DMS 273 treated with DMSO at 0.1 percent for 48 hours (cell line): ENCODE measurements around the gene TEX51.
A peak's percentile ranks its signal among the peaks of the same experiment; 100 is the strongest.

Experiments
- DNase-seq: peaks from one replicate; lab custom pipeline; 2025; lab: John Stamatoyannopoulos, UW

Gene TEX51

DNA sequence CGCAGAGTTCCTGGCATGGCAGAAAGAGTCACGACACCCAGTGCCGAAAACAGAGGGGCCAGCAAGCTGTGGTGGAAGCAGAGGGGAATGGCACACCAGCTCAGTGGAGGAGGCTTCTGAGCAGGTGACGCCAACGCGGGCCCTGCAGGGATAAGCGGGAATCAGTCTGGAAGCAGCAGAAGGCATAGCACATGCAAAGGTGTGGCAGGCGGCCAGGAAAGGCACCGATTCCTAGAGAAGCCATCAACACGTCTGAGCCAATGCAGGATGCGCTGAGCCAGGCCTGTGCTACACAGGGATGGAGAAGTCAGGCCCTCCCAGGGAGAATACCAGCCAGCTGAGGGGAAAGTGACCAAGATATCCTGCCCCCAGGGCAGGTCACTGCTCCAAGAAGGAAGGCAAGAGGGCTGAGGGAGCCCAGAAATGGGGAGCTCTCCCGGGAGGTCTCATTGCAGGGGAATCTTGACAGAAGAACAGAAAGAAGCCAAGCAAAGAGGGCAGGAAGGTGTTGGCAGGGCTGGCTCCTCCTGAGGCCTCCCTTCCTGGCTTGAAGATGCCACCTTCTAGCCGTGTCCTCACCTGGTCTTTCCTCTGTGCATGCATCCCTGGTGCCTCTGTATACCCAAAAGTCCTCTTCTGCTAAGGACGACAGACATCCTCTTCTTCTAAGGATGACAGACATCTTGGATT lies 16.3 kb downstream of the TEX51 start:
- no peak for DNase-seq

DNA sequence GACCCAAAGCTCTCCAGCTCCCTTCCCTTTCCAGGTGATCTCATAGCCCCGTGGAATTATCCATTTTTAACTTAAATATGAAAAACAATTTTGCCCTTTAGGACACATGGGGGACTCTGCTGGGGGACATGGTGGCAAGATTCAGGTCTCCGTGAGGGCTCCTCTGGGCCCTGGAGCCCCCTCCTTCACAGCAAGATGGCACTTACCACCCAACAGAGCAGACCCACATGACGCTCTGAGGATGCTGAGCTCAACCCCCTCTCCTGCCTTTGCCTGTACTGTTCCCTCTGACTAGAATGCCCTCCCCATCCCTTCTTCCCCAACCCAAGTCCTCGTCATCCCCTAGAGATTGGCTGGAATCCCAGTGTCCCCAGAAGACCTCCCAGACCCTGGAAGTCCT lies 17.2 kb downstream of the TEX51 start:
- DNase-seq, result no peak

GRCh38 chr2:126916744-126917143 lies 18.1 kb downstream of the TEX51 start:
- DNase-seq, result no peak

GRCh38 chr2:126921066-126921465 lies 22.4 kb downstream of the TEX51 start:
- DNase-seq, result no peak

- no peak for DNase-seq
Observed at GRCh38 chr2:126930970-126931590, 32.4 kb downstream of the TEX51 start.

GRCh38 chr2:126932529-126932928 lies 33.8 kb downstream of the TEX51 start:
- no peak for DNase-seq

DNA sequence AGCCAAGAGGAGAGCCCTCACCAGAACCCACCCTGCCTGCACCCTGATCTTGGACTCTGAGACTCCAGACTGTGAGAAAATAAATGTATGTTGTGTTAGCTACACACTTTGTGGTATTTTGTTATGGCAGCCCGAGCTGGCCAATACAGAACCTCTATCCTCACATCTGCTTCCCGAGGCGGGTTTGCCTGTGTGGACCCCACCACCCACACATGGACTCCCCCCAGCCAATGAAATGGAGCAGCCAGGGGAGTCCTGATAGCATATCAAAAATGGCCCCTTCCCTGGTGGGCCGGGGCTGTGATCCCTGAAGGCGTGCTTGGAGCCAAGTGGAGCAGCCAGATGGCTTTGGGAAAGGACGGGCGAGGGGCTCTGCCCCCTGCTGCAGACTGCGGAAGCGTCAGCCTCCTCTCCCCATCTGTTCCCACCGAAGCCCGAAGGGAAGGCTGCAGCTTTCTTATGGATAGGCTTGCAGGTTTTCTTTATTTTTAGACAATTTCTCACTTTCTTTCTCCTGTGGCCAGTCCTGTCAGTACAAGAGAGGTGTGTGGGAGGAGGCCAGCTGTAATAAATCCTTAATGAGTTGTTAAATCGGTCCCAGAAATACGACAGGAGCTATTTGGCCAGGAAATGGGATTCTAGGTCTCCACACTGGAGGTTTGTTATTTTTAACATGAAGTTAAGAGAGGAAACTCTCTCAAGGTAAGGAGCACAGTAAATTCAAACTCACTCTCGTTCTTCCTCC lies 34.4 kb downstream of the TEX51 start:
- peak; percentile 57 for DNase-seq

GRCh38 chr2:126933711-126934091 lies 35.0 kb downstream of the TEX51 start:
- peak; percentile 31 for DNase-seq

DNA sequence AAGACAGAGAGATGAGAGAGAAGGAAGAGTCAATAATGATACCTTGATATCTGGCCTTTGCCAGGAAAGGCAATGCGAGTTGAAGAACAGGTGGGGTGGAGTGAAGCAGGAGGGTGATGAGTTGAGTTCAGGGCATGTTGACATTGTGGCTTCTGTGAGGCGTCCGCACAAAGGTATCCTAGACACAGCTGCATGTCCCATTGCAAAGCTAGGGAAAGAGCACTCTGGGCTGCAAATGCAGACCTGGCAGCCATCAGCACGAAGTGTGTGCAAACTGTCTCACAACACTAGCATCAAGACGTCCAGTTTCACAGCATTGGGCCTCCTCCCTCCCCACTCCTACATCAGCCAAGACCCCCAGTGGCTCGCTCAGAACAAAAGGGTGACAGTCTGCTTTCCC lies 36.1 kb downstream of the TEX51 start:
- DNase-seq, result no peak

GRCh38 chr2:126935774-126936173 lies 37.1 kb downstream of the TEX51 start:
- DNase-seq, result no peak

DNA sequence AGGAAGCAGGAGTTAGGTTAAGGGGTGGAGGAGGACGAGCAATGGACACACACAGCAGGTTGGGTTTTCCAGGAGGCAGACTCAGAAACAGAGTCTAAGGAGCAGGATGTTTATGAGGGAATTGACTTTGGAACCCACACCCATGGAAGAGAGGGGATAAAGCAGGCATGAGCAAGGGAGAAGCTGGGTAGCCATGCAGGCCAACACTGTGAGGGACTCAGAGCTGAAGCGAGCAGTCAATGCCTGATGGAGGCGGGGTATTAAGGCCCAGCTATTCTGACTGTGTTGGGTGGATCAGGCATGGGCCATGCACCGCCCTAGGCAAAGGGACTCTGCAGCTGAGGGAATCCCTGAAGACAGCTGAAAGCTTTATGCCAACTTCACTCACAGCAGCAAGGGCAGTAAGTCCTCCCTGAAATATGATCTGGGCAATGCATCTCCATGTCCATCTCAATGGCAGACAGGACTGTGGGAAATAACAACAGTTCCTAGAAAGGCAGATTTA lies 37.6 kb downstream of the TEX51 start:
- no peak for DNase-seq

GRCh38 chr2:126940331-126940730 lies 41.6 kb downstream of the TEX51 start:
- DNase-seq, result no peak

DNA sequence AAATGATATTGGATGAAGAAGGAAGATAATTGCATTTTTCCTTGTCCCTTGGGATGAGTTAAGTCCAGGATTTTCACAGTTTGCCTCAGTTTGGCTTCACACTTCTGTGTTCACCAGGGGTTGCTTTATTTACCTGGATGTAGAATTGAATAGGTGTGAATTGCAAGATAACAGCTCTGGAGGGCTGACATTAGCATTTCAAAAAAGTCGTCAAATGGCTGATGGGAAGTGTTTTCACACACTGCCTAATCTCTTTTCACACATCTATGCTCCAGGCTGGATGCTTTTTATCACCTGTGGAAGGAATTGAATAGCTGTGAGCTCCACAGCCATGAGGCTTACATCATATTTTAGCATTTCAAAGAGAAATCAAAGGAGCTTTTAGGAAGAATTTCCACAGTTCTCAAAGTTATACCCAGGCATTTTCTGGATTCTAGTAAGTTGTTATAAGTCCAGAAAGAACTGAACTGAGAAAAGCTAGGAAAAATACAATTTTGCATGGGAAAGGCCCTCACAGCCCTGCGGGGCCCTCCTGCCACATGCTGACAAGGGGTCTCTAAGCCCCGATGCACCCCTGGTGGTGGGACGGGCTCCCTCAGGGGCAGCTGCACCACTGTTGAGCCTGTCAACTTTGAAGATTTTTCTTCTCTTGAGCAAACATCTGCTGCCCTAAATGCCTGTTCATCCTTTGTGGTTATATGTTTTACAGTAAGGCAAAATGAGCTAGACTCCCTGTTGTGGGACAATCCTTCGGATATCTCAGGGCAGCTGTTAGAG lies 43.9 kb downstream of the TEX51 start:
- no peak for DNase-seq

GRCh38 chr2:126943612-126944348 lies 45.1 kb downstream of the TEX51 start:
- no peak for DNase-seq

DNA sequence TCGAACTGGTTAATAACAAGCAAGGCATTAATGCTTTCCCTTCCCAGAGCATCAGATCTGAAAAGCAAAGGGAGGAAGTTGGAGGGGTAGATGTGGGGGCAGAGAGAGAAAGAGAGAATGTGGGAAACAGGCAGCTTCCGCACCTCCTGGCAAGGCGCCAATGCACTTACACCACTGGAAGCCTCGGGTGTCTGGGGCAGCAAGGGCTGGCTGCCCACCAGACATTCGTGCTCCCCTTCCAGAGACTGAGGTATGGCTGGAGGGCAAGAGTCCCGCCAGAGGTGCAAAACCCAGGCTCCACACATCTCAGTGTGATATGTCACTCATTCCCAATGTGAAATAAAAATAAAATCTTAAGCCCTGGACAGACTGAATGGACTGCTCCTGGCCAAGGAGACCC lies 46.4 kb downstream of the TEX51 start:
- DNase-seq, result no peak

GRCh38 chr2:126946318-126947102 lies 47.8 kb downstream of the TEX51 start:
- DNase-seq, result no peak

GRCh38 chr2:126947103-126947429 lies 48.4 kb downstream of the TEX51 start:
- DNase-seq, result no peak

DNA sequence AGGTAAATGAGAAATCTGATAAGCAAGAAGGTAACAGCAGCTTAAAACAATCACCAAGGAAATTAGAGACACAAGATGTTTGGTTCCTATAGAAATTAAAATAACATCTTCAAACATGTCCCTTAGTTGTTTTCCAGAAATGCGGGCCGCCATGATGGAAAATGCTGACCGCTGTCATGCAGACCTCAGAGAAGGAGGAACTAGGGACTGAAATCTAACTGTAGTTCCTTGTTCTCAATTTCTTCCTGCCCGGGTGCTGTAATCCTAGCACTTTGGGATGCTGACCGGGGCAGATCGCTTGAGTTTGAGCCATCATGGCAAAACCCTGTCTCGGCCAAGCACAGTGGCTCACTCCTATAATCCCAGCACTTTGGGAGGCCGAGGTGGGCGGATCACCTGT lies 51.1 kb downstream of the TEX51 start:
- DNase-seq, result no peak

GRCh38 chr2:126950504-126950903 lies 51.8 kb downstream of the TEX51 start:
- no peak for DNase-seq
